Measurements from ENCODE around the gene UMAD1.

UMAD1 gene

DNA sequence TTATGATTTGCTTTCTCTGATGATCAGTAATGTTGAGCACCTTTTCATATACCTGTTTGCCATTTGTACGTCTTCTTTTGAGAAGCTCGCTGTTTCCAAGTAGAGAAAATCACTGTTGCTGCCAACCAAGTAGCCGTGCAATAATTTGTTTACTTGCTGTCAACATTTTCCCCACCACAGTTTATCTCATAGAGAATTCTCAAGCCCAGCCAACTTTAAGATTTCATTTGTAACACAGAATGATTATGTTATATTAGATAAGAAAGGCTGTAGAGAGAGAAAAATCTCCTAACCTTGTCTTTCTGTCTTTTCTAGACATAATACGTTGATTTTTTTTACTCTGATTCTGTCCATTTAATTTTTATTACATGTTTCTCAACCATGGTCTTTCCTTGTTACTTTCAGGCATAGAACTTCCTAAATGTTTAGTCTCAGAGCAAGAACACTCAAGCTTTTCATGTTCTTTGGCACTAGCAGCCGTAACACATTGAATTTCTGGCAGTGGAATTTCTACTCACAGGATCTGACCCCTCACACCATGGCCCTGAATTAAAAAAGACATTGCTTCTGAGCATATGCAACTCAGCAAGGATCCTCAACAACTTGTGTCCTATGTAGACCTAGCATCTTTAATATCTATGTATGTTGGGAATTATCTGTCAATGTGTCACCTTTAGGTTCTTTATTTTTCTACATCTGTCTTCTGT lies 54.7 kb downstream of the UMAD1 start:
- Histone ChIP-seq H3K4me1 (ENCODE audit: control insufficient read depth, insufficient read depth, low read length) (peaks cover 60% of the 10 kb centered on the region), H3K36me3 (ENCODE audit: insufficient read depth, low read length) (no peaks in the 10 kb centered on the region), H3K27me3 (ENCODE audit: control insufficient read depth, insufficient read depth, low read length) (no peaks in the 10 kb centered on the region), H3K9me3 (replicated peaks; ENCODE audit: low read length) (no peaks in the 10 kb centered on the region), H3K4me3 (ENCODE audit: low read length) (no peak overlapping the region), H3K4me2 (ENCODE audit: low read length) (no peak overlapping the region), H3K9ac (ENCODE audit: low read depth, low read length) (no peak overlapping the region)

- H3K4me3 ChIP-seq (ENCODE audit: low read length), result peak overlapping the region; percentile 25
- H3K9me3 ChIP-seq (replicated peaks; ENCODE audit: low read length), result no peaks in the 10 kb centered on the region
- H3K36me3 ChIP-seq (ENCODE audit: insufficient read depth, low read length), result no peaks in the 10 kb centered on the region
- H3K4me1 ChIP-seq (ENCODE audit: control insufficient read depth, insufficient read depth, low read length), result peaks cover 60% of the 10 kb centered on the region
- no peaks in the 10 kb centered on the region for H3K27me3 ChIP-seq (ENCODE audit: control insufficient read depth, insufficient read depth, low read length)
- H3K4me2 ChIP-seq (ENCODE audit: low read length), result peak overlapping the region; percentile 66
- H3K9ac ChIP-seq (ENCODE audit: low read depth, low read length), result peak overlapping the region; percentile 68
These were observed 56.0 kb downstream of the UMAD1 start for GRCh38 chr7:7696458-7697119.

- Histone ChIP-seq H3K9ac (ENCODE audit: low read depth, low read length) (no peak overlapping the region), H3K4me1 (ENCODE audit: control insufficient read depth, insufficient read depth, low read length) (peaks cover 55% of the 10 kb centered on the region), H3K27me3 (ENCODE audit: control insufficient read depth, insufficient read depth, low read length) (no peaks in the 10 kb centered on the region), H3K4me3 (ENCODE audit: low read length) (no peak overlapping the region), H3K9me3 (replicated peaks; ENCODE audit: low read length) (no peaks in the 10 kb centered on the region), H3K36me3 (ENCODE audit: insufficient read depth, low read length) (no peaks in the 10 kb centered on the region), H3K4me2 (ENCODE audit: low read length) (no peak overlapping the region)
These were observed 58.4 kb downstream of the UMAD1 start for GRCh38 chr7:7698930-7699329.

DNA sequence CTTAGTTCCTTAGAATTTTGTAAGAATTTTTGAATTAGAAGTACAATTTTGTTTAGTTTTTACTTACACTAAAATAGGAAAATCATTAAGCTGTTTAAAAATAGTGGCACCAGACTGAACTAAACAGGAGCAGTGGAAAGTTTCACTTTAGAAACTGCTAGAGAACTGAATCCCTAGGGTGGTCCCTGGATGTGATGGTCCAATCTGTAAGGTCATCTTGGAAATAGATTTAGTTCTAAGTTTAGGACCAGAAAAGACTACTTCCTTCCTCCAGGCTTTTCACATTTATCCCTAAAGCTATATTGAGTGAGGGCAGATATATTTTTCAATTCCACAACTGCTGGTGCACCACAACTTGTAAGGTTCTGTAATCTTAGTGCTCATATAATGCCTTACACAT lies 58.8 kb downstream of the UMAD1 start:
- H3K9me3 ChIP-seq (replicated peaks; ENCODE audit: low read length), result no peaks in the 10 kb centered on the region
- H3K9ac ChIP-seq (ENCODE audit: low read depth, low read length), result no peak overlapping the region
- no peaks in the 10 kb centered on the region for H3K27me3 ChIP-seq (ENCODE audit: control insufficient read depth, insufficient read depth, low read length)
- peak overlapping the region; percentile 12 for H3K4me2 ChIP-seq (ENCODE audit: low read length)
- H3K36me3 ChIP-seq (ENCODE audit: insufficient read depth, low read length), result no peaks in the 10 kb centered on the region
- peaks cover 52% of the 10 kb centered on the region for H3K4me1 ChIP-seq (ENCODE audit: control insufficient read depth, insufficient read depth, low read length)
- H3K4me3 ChIP-seq (ENCODE audit: low read length), result no peak overlapping the region

- H3K27me3 ChIP-seq (ENCODE audit: control insufficient read depth, insufficient read depth, low read length), result no peaks in the 10 kb centered on the region
- no peak overlapping the region for H3K4me3 ChIP-seq (ENCODE audit: low read length)
- H3K36me3 ChIP-seq (ENCODE audit: insufficient read depth, low read length), result no peaks in the 10 kb centered on the region
- peak overlapping the region; percentile 12 for H3K4me2 ChIP-seq (ENCODE audit: low read length)
- no peaks in the 10 kb centered on the region for H3K9me3 ChIP-seq (replicated peaks; ENCODE audit: low read length)
- peaks cover 46% of the 10 kb centered on the region for H3K4me1 ChIP-seq (ENCODE audit: control insufficient read depth, insufficient read depth, low read length)
- H3K9ac ChIP-seq (ENCODE audit: low read depth, low read length), result no peak overlapping the region
These were observed 59.4 kb downstream of the UMAD1 start for GRCh38 chr7:7699970-7700369.

GRCh38 chr7:7701527-7701926 lies 61.0 kb downstream of the UMAD1 start:
- Histone ChIP-seq H3K4me1 (ENCODE audit: control insufficient read depth, insufficient read depth, low read length) (peaks cover 35% of the 10 kb centered on the region), H3K4me2 (ENCODE audit: low read length) (no peak overlapping the region), H3K27me3 (ENCODE audit: control insufficient read depth, insufficient read depth, low read length) (no peaks in the 10 kb centered on the region), H3K4me3 (ENCODE audit: low read length) (no peak overlapping the region), H3K9ac (ENCODE audit: low read depth, low read length) (no peak overlapping the region), H3K36me3 (ENCODE audit: insufficient read depth, low read length) (no peaks in the 10 kb centered on the region), H3K9me3 (replicated peaks; ENCODE audit: low read length) (no peaks in the 10 kb centered on the region)

DNA sequence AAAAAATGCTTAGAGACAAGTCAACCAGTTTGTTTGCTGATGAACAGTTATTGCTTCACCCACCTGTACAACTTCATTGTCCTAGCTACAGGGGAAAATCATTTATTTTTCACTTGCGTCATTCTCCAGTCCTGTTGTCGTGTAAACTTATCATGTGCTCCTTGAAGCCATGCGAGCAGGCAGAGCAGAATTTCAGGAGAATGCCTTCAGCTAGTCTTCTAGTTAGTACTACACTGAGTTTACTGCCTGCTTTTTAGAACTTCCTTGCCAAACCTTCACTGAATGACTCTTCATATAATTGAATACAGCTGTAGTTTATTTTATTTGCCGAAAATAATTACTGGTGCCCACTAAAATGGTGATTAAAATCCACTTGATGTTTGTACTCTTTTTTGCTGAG lies 62.3 kb downstream of the UMAD1 start:
- H3K4me2 ChIP-seq (ENCODE audit: low read length), result no peak overlapping the region
- no peaks in the 10 kb centered on the region for H3K9me3 ChIP-seq (replicated peaks; ENCODE audit: low read length)
- H3K9ac ChIP-seq (ENCODE audit: low read depth, low read length), result no peak overlapping the region
- H3K27me3 ChIP-seq (ENCODE audit: control insufficient read depth, insufficient read depth, low read length), result no peaks in the 10 kb centered on the region
- H3K4me1 ChIP-seq (ENCODE audit: control insufficient read depth, insufficient read depth, low read length), result peaks cover 25% of the 10 kb centered on the region
- H3K4me3 ChIP-seq (ENCODE audit: low read length), result no peak overlapping the region
- no peaks in the 10 kb centered on the region for H3K36me3 ChIP-seq (ENCODE audit: insufficient read depth, low read length)

GRCh38 chr7:7703427-7703826 lies 62.9 kb downstream of the UMAD1 start:
- Histone ChIP-seq H3K4me1 (ENCODE audit: control insufficient read depth, insufficient read depth, low read length) (peaks cover 20% of the 10 kb centered on the region), H3K36me3 (ENCODE audit: insufficient read depth, low read length) (no peaks in the 10 kb centered on the region), H3K9ac (ENCODE audit: low read depth, low read length) (no peak overlapping the region), H3K4me2 (ENCODE audit: low read length) (no peak overlapping the region), H3K9me3 (replicated peaks; ENCODE audit: low read length) (no peaks in the 10 kb centered on the region), H3K27me3 (ENCODE audit: control insufficient read depth, insufficient read depth, low read length) (no peaks in the 10 kb centered on the region), H3K4me3 (ENCODE audit: low read length) (no peak overlapping the region)

GRCh38 chr7:7704867-7705266 lies 64.3 kb downstream of the UMAD1 start:
- Histone ChIP-seq H3K9me3 (replicated peaks; ENCODE audit: low read length) (no peaks in the 10 kb centered on the region), H3K4me2 (ENCODE audit: low read length) (no peak overlapping the region), H3K9ac (ENCODE audit: low read depth, low read length) (no peak overlapping the region), H3K4me3 (ENCODE audit: low read length) (no peak overlapping the region), H3K27me3 (ENCODE audit: control insufficient read depth, insufficient read depth, low read length) (no peaks in the 10 kb centered on the region), H3K4me1 (ENCODE audit: control insufficient read depth, insufficient read depth, low read length) (peaks cover 14% of the 10 kb centered on the region), H3K36me3 (ENCODE audit: insufficient read depth, low read length) (no peaks in the 10 kb centered on the region)

DNA sequence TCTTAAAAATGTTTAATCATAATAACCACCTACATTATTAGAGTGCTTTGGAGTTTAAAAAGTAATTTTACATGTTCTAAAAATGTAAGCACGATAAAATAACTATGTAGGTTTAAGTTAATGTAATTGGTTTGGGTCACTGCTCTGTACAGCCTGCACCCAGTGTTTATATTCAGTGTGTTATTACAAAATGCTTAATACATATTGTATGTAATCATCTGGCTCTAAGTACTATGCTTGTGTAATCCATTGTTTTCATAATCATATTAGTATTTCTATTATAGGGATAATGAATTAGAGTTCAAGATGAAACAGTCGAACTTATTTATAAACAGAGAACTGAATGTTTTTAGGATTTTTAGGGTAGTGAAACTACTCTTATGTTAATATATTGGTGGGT lies 64.8 kb downstream of the UMAD1 start:
- H3K4me2 ChIP-seq (ENCODE audit: low read length), result no peak overlapping the region
- H3K9me3 ChIP-seq (replicated peaks; ENCODE audit: low read length), result no peaks in the 10 kb centered on the region
- H3K27me3 ChIP-seq (ENCODE audit: control insufficient read depth, insufficient read depth, low read length), result no peaks in the 10 kb centered on the region
- no peaks in the 10 kb centered on the region for H3K36me3 ChIP-seq (ENCODE audit: insufficient read depth, low read length)
- no peak overlapping the region for H3K4me3 ChIP-seq (ENCODE audit: low read length)
- H3K9ac ChIP-seq (ENCODE audit: low read depth, low read length), result no peak overlapping the region
- H3K4me1 ChIP-seq (ENCODE audit: control insufficient read depth, insufficient read depth, low read length), result peaks cover 12% of the 10 kb centered on the region

GRCh38 chr7:7706101-7706511 lies 65.6 kb downstream of the UMAD1 start:
- Histone ChIP-seq H3K36me3 (ENCODE audit: insufficient read depth, low read length) (no peaks in the 10 kb centered on the region), H3K4me2 (ENCODE audit: low read length) (no peak overlapping the region), H3K9ac (ENCODE audit: low read depth, low read length) (no peak overlapping the region), H3K9me3 (replicated peaks; ENCODE audit: low read length) (no peaks in the 10 kb centered on the region), H3K4me3 (ENCODE audit: low read length) (no peak overlapping the region), H3K27me3 (ENCODE audit: control insufficient read depth, insufficient read depth, low read length) (no peaks in the 10 kb centered on the region), H3K4me1 (ENCODE audit: control insufficient read depth, insufficient read depth, low read length) (peaks cover 12% of the 10 kb centered on the region)

All from skeletal muscle satellite cell (primary cell).